GM12865 (cell line): ENCODE results near the gene IFNA7.
"Not testable (repeated sequence)": the region's sequence is repeated elsewhere in the genome, so short reads cannot be mapped to it uniquely, and the experiment has no call there.

Experiments used
- DNase-seq: peaks from one replicate; pipeline ENCODE4 v3.0.0; 2010; ENCODE audit warnings: low read depth
- H3K4me3 ChIP-seq: 2 replicates; pipeline ENCODE4 v1.5.1; 2011; ENCODE audit warnings: mild to moderate bottlenecking, low read depth, low read length, control low read depth
- TF ChIP-seq, protein P1 (sequence below): IDR thresholded peaks from 2 replicates; pipeline ENCODE4 v1.5.1; 2011; ENCODE audit warnings: low read length, control low read depth, low read depth, inconsistent platforms; ENCODE audit not compliant: insufficient read depth; ENCODE audit errors: missing control alignments

The IFNA7 gene

DNA sequence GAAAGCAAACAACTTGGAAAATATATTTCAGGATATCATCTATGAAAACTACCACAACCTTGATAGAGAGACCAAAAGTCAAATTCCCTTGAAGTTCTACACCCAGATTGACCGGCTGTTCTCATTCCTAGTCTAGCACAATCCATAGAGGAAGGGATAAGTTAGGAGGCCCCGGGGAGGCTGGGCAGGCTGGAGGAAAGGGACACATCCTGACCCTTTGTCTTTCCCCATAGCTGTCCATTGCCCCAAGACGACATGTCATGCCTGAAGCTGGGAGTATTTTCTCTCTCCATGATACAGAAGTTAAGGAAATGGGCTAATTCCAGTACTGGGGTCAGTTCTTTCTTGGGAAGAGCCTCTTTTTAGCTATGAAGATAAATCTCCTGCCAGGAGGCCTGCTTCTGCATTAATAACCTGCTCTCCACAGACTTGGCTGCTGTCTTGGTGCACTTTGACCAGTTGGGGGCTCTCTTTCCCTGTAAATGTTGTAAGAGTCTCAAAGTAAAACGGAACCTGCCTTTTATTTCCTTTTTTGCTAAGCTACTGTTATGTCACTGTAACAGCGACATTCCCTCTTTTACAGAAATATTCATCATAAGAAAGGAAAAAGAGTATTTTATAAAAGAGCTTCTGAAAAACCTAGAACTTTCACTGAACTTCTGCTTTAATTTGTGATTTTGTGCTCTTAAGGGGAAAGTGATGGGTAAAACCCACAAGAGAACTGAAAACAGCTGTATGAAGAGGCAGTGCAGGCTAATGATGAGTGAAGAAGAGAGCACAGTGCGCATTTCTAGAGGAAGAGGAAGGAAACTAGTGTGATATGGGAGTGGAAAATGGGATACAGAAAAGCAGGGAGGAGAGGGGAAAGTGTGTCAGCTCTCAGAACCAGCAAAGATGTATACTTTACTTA, 6.9 kb downstream of the IFNA7 start:
- DNase-seq, result peak; percentile 37
- TF ChIP-seq, protein P1, sequence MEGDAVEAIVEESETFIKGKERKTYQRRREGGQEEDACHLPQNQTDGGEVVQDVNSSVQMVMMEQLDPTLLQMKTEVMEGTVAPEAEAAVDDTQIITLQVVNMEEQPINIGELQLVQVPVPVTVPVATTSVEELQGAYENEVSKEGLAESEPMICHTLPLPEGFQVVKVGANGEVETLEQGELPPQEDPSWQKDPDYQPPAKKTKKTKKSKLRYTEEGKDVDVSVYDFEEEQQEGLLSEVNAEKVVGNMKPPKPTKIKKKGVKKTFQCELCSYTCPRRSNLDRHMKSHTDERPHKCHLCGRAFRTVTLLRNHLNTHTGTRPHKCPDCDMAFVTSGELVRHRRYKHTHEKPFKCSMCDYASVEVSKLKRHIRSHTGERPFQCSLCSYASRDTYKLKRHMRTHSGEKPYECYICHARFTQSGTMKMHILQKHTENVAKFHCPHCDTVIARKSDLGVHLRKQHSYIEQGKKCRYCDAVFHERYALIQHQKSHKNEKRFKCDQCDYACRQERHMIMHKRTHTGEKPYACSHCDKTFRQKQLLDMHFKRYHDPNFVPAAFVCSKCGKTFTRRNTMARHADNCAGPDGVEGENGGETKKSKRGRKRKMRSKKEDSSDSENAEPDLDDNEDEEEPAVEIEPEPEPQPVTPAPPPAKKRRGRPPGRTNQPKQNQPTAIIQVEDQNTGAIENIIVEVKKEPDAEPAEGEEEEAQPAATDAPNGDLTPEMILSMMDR, result peak; percentile 49
- H3K4me3 ChIP-seq, result not testable (repeated sequence)

DNA sequence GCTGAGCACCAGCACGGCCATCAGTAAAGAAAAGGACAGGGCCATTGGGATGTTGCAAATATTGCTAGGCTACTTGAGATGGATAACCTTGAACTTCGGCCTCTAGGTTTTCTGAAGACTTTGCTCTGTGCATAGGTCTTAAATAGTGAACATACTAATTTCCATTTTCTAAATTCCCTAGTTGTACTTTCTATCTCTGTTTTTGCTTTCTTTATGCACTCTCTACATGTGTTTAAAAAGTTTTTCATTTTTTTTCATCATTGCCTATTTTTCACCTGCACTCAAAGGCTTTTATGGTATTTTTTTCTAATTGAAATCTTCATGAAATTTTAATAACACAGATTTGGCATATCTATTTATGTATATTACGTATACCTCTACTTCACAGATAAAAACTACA, 14.5 kb downstream of the IFNA7 start, which contains the start of gene IFNA4:
Gene IFNA4 (minus strand): TSS at position 101 of the 400 bp plus-strand sequence. CDS start 56 bp downstream, at position 45.
- not testable (repeated sequence) for H3K4me3 ChIP-seq, DNase-seq

DNA sequence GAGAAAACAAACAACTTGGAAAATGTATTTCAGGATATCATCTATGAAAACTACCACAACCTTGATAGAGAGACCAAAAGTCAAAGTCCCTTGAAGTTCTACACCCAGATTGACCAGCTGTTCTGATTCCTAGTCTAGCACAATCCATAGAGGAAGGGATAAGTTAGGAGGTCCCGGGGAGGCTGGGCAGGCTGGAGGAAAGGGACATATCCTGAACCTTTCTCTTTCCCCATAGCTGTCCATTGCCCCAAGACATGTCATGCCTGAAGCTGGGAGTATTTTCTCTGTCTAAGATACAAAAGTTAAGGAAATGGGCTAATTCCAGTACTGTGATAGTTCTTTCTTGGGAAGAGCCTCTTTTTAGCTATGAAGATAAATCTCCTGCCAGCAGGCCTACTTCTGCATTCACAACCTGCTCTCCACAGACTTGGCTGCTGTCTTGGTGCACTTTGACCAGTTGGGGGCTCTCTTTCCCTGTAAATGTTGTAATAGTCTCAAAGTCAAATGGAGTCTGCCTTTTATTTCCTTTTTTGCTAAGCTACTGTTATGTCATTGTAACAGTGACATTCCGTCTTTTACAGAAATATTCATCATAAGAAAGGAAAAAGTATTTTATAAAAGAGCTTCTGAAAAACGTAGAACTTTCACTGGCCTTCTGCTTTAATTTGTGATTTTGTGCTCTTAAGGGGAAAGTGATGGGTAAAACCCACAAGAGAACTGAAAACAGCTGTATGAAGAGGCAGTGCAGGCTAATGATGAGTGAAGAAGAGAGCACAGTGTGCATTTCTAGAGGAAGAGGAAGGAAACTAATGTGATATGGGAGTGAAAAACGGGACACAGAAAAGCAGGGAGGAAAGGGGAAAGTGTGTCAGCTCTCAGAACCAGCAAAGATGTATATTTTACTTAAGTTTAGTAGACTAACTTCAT, 18.9 kb downstream of the IFNA7 start:
- peak; percentile 41 for DNase-seq
- H3K4me3 ChIP-seq, result not testable (repeated sequence)
- TF ChIP-seq, protein P1, result peak; percentile 57

DNA sequence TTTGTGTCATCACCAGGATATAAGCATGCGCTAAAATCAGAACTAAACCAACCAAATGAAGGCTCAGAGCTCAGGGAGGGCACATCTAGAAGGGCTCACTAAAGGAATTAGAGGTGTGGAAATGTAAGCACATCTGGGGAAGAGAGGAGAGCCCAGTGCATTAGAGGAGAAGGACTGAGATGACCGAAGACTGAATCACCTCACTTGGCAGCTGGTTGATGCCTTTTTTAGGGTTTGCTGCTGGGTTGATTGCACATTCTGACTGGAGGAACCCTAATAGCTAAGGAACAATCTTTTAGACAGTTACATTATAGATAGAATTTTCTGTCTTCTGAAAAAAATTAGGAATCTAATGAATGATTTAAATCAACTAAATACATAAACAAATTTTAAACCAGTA, 27.3 kb downstream of the IFNA7 start:
- no peak for DNase-seq
- no peak overlapping the region for H3K4me3 ChIP-seq

DNA sequence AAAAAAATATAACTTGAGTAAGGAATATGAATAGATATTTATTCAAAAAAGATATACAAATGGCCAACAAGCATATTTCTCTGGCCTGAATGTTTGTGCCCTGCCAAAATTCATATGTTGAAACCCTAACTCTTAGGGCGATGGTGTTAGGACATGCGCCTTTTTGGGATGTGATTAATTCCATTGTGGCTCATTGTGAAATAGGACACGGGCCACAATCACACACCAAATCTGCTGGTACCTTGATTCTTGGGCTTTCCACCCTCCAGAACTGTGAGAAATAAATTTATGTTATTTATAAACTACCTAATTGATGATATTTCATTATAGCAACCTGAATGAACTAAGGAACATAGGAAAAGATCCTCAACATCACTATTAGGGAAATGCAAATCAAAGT, 29.8 kb downstream of the IFNA7 start:
- H3K4me3 ChIP-seq, result no peak overlapping the region
- TF ChIP-seq, protein P1, result no peak
- DNase-seq, result no peak

More for the DNA sequence above, 27.3 kb downstream of the IFNA7 start:
- TF ChIP-seq, protein P1, result no peak

DNA sequence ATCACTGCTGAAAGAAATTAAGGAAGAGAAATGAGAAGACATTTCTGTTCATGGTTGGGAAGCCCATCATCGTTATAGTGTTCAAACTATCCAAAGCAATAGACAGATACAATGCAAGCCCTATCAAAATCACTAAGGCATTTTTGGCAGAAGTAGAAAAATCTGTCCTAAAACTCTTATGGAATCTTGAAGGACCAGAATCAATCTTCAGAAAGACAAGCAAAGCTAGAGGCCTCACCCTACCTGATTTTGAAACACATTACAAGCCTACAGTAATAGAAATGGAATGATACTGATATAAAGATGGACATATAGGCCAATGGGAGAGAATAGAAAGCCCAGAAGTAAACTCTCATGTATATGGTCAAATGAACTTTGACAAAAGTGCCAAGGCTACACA, 30.7 kb downstream of the IFNA7 start:
- H3K4me3 ChIP-seq, result no peak overlapping the region
- no peak for DNase-seq
- TF ChIP-seq, protein P1, result no peak

DNA sequence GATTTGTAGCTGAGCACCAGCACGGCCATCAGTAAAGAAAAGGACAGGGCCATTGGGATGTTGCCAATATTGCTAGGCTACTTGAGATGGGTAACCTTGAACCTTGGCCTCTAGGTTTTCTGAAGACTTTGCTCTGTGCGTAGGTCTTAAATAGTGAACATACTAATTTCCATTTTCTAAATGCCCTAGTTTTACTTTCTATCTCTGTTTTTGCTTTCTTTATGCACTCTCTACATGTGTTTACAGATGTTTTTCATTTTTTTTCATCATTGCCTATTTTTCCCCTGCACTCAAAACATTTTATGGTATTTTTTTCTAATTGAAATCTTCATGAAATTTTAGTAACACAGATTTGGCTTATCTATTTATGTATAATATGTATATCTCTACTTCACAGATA, 35.4 kb downstream of the IFNA7 start, which contains the start of gene IFNA21:
Gene IFNA21 (minus strand): TSS at position 101 of the 400 bp plus-strand sequence. CDS start 48 bp downstream, at position 53.
- DNase-seq, H3K4me3 ChIP-seq: not testable (repeated sequence)
